ENCODE data around the gene ZFHX3. TPM values are rescaled to one million over a fixed set of nuclear protein-coding genes. Genes with fewer than 3 reads are reported as not detected.

Gene ZFHX3
- total and polyA plus RNA-seq, 9 of the 15 experiments (the other 6 are each of a cell fraction or from before 2014, with no cell fraction given): 0.01 to 0.23 (median 0.06) TPM; not detected in 4

DNA sequence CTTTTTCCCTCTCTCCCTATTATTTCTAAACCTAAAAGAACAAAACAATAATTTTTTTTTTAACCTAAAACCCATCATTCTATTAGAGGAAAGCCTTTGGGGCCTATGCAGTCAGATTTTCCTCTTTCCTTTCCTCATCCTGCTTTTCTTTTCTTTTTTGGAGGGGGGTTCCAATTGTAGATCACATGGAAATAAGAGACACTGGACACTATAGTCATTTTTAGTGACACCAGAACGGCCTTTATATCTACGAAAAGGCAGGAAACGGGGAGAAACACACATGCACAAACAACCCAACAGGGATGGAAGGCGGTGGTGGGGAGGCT is 5.1 kb upstream of the ZFHX3 start (continued):
- TF ChIP-seq, protein P1, sequence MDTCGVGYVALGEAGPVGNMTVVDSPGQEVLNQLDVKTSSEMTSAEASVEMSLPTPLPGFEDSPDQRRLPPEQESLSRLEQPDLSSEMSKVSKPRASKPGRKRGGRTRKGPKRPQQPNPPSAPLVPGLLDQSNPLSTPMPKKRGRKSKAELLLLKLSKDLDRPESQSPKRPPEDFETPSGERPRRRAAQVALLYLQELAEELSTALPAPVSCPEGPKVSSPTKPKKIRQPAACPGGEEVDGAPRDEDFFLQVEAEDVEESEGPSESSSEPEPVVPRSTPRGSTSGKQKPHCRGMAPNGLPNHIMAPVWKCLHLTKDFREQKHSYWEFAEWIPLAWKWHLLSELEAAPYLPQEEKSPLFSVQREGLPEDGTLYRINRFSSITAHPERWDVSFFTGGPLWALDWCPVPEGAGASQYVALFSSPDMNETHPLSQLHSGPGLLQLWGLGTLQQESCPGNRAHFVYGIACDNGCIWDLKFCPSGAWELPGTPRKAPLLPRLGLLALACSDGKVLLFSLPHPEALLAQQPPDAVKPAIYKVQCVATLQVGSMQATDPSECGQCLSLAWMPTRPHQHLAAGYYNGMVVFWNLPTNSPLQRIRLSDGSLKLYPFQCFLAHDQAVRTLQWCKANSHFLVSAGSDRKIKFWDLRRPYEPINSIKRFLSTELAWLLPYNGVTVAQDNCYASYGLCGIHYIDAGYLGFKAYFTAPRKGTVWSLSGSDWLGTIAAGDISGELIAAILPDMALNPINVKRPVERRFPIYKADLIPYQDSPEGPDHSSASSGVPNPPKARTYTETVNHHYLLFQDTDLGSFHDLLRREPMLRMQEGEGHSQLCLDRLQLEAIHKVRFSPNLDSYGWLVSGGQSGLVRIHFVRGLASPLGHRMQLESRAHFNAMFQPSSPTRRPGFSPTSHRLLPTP (IDR thresholded peaks at IDR 0.05; ENCODE audit: borderline replicate concordance, extremely low read depth, insufficient read length): no peak
- no peak for TF ChIP-seq KDM5B (IDR thresholded peaks at IDR 0.05; ENCODE audit: insufficient replicate concordance, low read depth, low read length)
- TF ChIP-seq, protein P2, sequence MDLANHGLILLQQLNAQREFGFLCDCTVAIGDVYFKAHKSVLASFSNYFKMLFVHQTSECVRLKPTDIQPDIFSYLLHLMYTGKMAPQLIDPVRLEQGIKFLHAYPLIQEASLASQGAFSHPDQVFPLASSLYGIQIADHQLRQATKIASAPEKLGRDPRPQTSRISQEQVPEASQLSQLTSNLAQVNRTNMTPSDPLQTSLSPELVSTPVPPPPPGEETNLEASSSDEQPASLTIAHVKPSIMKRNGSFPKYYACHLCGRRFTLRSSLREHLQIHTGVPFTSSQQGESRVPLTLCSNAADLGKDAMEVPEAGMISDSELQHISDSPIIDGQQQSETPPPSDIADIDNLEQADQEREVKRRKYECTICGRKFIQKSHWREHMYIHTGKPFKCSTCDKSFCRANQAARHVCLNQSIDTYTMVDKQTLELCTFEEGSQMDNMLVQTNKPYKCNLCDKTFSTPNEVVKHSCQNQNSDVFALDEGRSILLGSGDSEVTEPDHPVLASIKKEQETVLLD (IDR thresholded peaks at IDR 0.05): no peak

DNA sequence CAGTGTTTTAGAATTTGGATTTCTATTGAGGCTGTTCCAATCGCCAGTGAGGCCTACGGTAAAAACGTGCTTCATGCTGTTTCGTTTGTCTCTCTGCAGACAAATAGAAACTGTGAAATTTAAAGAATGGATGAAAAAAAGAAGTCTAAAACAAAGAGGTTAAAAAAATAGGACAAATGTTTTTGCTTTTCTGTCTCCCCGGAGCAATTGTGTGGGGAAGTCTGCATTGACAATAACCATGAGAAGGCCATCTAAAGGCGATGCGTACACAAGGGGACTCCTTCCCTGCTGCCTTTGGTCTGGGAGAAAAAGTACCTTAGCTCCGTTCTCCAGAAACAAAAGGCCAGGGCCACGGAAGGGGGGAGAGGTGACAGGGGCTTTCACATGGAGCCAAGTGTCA is 4.6 kb upstream of the ZFHX3 start:
- Histone ChIP-seq H4K20me1 (replicated peaks; ENCODE audit: control insufficient read depth, insufficient read depth, low read length) (0 out of 2 replicates have a peak, but pooled peaks cover 3% of the 10 kb centered on the region), H3K27ac (ENCODE audit: extremely low read depth, low read depth, low read length) (no peak overlapping the region), H3K4me2 (ENCODE audit: insufficient read depth, low read length) (no peak overlapping the region), H3K4me1 (replicated peaks in 1 of 2; ENCODE audit: control insufficient read depth in 2 of 2, insufficient read depth in 2 of 2, low read length in 2 of 2) (peaks cover 0 to 5% of the 10 kb centered on the region in 2 experiments; a peak in 2 of 5 replicates), H3K9me3 (replicated peaks; ENCODE audit: control insufficient read depth, insufficient read depth, low read depth, low read length) (no peaks in the 10 kb centered on the region), H3K79me2 (ENCODE audit: control insufficient read depth, insufficient read depth, low read length) (no peaks in the 10 kb centered on the region), H3K36me3 (ENCODE audit: control insufficient read depth, insufficient read depth, low read length) (no peaks in the 10 kb centered on the region), H3K4me3 (no peak overlapping the region), H3K27me3 (ENCODE audit: control insufficient read depth in 2 of 2, insufficient read depth in 2 of 2, low read length in 2 of 2) (peaks cover 25 to 44% of the 10 kb centered on the region in 2 experiments; a peak in 4 of 5 replicates), H3K9ac (ENCODE audit: insufficient read depth in 1 of 2, low read depth in 2 of 2, low read length in 2 of 2) (no peak overlapping the region), H3K9me1 (ENCODE audit: control insufficient read depth, insufficient read depth, low read length) (no peaks in the 10 kb centered on the region), H2AFZ (ENCODE audit: low read depth, low read length) (no peak overlapping the region)
- ATAC-seq: no peak
- WGBS (ENCODE audit: insufficient coverage, low coverage, missing lambda C conversion rate): 0% methylated on average over 9 of the region's 9 CpGs
- no peak for DNase-seq (ENCODE audit: extremely low read depth in 1 of 4, low spot score in 3 of 4)
- BruUV-seq (replicated peaks): no TSS peak
- FAIRE-seq: no peak
- intact Hi-C loops (cut with micrococcal nuclease): no loop called here
- CTCF ChIA-PET (ENCODE audit: low intra/inter-chr PET ratio): no interaction called here
- in situ Hi-C loops (cut with MboI): no loop called here
- POLR2A ChIA-PET: interaction anchor here (0.6 kb wide), 1 partner anchor 114 kb away, joined by 3 read pairs; no protein-coding TSS in a partner anchor
- TF ChIP-seq, protein P2 (IDR thresholded peaks at IDR 0.05): no peak
- TF ChIP-seq ZBED1 (IDR thresholded peaks at IDR 0.05): no peak
- no peak for TF ChIP-seq ZNF75A (CRISPR knock-in tag; IDR thresholded peaks at IDR 0.05)
- TF ChIP-seq TEAD1 (CRISPR knock-in tag; IDR thresholded peaks at IDR 0.05): no peak
- TF ChIP-seq SMARCE1 (IDR thresholded peaks at IDR 0.05): no peak
- no peak for TF ChIP-seq POLR2AphosphoS2 (IDR thresholded peaks at IDR 0.05; ENCODE audit: low read length)
- TF ChIP-seq SLC30A9 (CRISPR knock-in tag; IDR thresholded peaks at IDR 0.05): no peak
- no peak for TF ChIP-seq NFIX (CRISPR knock-in tag; IDR thresholded peaks at IDR 0.05; ENCODE audit: low read depth)
- TF ChIP-seq ZNF232 (CRISPR knock-in tag; IDR thresholded peaks at IDR 0.05): no peak
- TF ChIP-seq, protein P3, sequence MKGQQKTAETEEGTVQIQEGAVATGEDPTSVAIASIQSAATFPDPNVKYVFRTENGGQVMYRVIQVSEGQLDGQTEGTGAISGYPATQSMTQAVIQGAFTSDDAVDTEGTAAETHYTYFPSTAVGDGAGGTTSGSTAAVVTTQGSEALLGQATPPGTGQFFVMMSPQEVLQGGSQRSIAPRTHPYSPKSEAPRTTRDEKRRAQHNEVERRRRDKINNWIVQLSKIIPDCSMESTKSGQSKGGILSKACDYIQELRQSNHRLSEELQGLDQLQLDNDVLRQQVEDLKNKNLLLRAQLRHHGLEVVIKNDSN (CRISPR knock-in tag; IDR thresholded peaks at IDR 0.05): no peak
- TF ChIP-seq ZNF347 (CRISPR knock-in tag; IDR thresholded peaks at IDR 0.05; ENCODE audit: low read depth): no peak
- no peak for TF ChIP-seq SIN3B (IDR thresholded peaks at IDR 0.05; ENCODE audit: low read depth)
- TF ChIP-seq PTTG1 (tag; IDR thresholded peaks at IDR 0.05; ENCODE audit: low read depth): no peak
- no peak for TF ChIP-seq NELFE (IDR thresholded peaks at IDR 0.05; ENCODE audit: insufficient read depth, insufficient read length)

Data from K562 (cell line).